ENCODE data around the gene GPC5.

GRCh38 chr13:91726671-91727070 is 328.2 kb downstream of the GPC5 start:
- TF ChIP-seq CTCF (IDR thresholded peaks at IDR 0.05; ENCODE audit: low read depth, low read length, missing input control) (no peak), TAF1 (conservative IDR thresholded peaks at IDR 0.05) (no peak), ATF3 (IDR thresholded peaks at IDR 0.05) (no peak), GABPA (IDR thresholded peaks at IDR 0.05 in 1 of 2, conservative IDR thresholded peaks at IDR 0.05 in 1 of 2) (no peak), YY1 (IDR thresholded peaks at IDR 0.05) (no peak), FOXA1 (IDR thresholded peaks at IDR 0.05) (no peak), RXRA (IDR thresholded peaks at IDR 0.05) (no peak), REST (IDR thresholded peaks at IDR 0.05) (no peak), MAX (IDR thresholded peaks at IDR 0.05) (no peak), SP1 (IDR thresholded peaks at IDR 0.05) (no peak), JUND (IDR thresholded peaks at IDR 0.05) (no peak), NR2F2 (IDR thresholded peaks at IDR 0.05) (no peak)
